Skeletal muscle tissue (tissue), 4 donors: Measurements from ENCODE around the gene TACR1. TPM values are rescaled to one million over a fixed set of nuclear protein-coding genes. Genes with fewer than 3 reads are reported as not detected.
A peak's percentile ranks its signal among the peaks of the same experiment; 100 is the strongest.
"Not testable (repeated sequence)": the region's sequence is repeated elsewhere in the genome, so short reads cannot be mapped to it uniquely, and the experiment has no call there.

Experiments used
- H3K27ac ChIP-seq: one replicate; pipeline ENCODE4 v1.7.0; 2013; ENCODE audit warnings: mild to moderate bottlenecking, low read depth, low read length, inconsistent platforms
- H3K27me3 ChIP-seq, 3 donors: one replicate each; pipeline ENCODE4 v1.7.0; 2013; ENCODE audit warnings: low read length in 3 of 3; ENCODE audit not compliant: control insufficient read depth in 3 of 3, insufficient read depth in 3 of 3
- H3K36me3 ChIP-seq, 3 donors: one replicate each; pipeline ENCODE4 v1.7.0; 2013; ENCODE audit warnings: low read length in 3 of 3; ENCODE audit not compliant: control insufficient read depth in 3 of 3, insufficient read depth in 3 of 3
- H3K4me1 ChIP-seq, 3 donors: one replicate each; pipeline ENCODE4 v1.7.0; 2013; ENCODE audit warnings: low read length in 3 of 3, mild to moderate bottlenecking in 3 of 3; ENCODE audit not compliant: control insufficient read depth in 3 of 3, insufficient read depth in 3 of 3
- H3K4me3 ChIP-seq, 3 donors: one replicate each; pipeline ENCODE4 v1.7.0; 2013; ENCODE audit warnings: low read length in 3 of 3
- H3K9ac ChIP-seq, 3 donors: one replicate each; pipeline ENCODE4 v1.7.0; 2013; ENCODE audit warnings: low read length in 3 of 3, mild to moderate bottlenecking in 3 of 3, moderate library complexity in 2 of 3, low read depth in 1 of 3
- H3K9me3 ChIP-seq, 3 donors: one replicate each; pipeline ENCODE4 v1.7.0; 2013; ENCODE audit warnings: low read length in 3 of 3; ENCODE audit not compliant: control insufficient read depth in 3 of 3
- total RNA-seq: library from RNA; depleted of rRNA; stranded (reverse); fragments of >200 nt; gene quantifications from one replicate; pipeline ENCODE4 v1.2.3, GENCODE V29; 2014
- donor health status: Osteomylitis.

TACR1 gene
- total RNA-seq, 1 donor from 2014 or later: under 0.01 TPM

GRCh38 chr2:75057150-75057549 lies 142.2 kb downstream of the TACR1 start:
- not testable (repeated sequence) for H3K27me3 ChIP-seq, H3K9me3 ChIP-seq, H3K4me1 ChIP-seq, H3K36me3 ChIP-seq, H3K4me3 ChIP-seq, H3K27ac ChIP-seq, H3K9ac ChIP-seq

GRCh38 chr2:75055820-75056675 lies 143.3 kb downstream of the TACR1 start:
- H3K9ac ChIP-seq: no peak overlapping the region
- no peaks in the 10 kb centered on the region for H3K36me3 ChIP-seq
- no peak overlapping the region for H3K4me3 ChIP-seq
- H3K4me1 ChIP-seq: no peaks in the 10 kb centered on the region
- H3K9me3 ChIP-seq: no peaks in the 10 kb centered on the region
- no peaks in the 10 kb centered on the region for H3K27me3 ChIP-seq
- H3K27ac ChIP-seq: peak overlapping the region; percentile 70

GRCh38 chr2:75055142-75055819 lies 144.0 kb downstream of the TACR1 start:
- Histone ChIP-seq H3K27ac (peak overlapping the region; percentile 48), H3K9me3 (no peaks in the 10 kb centered on the region), H3K9ac (no peak overlapping the region), H3K27me3 (no peaks in the 10 kb centered on the region), H3K4me1 (no peaks in the 10 kb centered on the region), H3K36me3 (peaks cover 0 to 2% (median 0%) of the 10 kb centered on the region in 3 donors), H3K4me3 (no peak overlapping the region)

- no peak overlapping the region for H3K9ac ChIP-seq
These were observed 145.0 kb downstream of the TACR1 start for GRCh38 chr2:75054296-75054695.

DNA sequence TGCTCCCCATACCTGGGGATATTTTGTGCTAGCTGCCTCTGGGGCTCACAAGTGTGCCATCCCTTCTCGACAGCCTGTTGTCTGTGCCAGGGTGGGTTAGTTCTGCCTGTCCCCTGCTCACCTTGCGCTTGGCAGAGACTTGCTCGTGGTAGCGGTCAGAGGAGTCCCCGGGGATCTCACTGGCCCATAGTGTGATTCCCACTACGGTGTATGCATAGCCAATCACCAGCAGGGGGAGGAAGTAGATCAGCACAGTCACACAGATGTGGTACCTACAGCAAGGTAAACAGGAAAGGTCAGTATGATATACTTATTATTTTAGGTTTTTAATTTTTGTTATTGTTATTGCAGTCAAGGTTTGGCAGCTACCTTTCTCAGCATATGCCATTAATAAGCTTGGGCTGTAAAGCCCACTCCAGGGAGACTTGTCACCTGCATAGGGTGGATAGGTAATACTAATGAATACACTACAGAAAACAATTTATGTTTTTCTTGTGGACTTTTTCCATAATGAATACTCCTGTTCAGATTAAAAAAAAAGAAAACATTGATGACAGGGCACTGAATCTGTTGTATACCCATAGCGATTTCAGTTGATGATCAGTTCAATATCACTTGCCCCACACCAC lies 145.7 kb downstream of the TACR1 start:
- Histone ChIP-seq H3K4me1 (peaks cover 0 to 4% (median 0%) of the 10 kb centered on the region in 3 donors), H3K27me3 (no peaks in the 10 kb centered on the region), H3K36me3 (peaks cover 0 to 2% (median 0%) of the 10 kb centered on the region in 3 donors), H3K27ac (no peak overlapping the region), H3K4me3 (no peak overlapping the region), H3K9ac (no peak overlapping the region), H3K9me3 (no peaks in the 10 kb centered on the region)

More at GRCh38 chr2:75054296-75054695, 145.0 kb downstream of the TACR1 start:
- Histone ChIP-seq H3K4me3 (no peak overlapping the region), H3K36me3 (peaks cover 0 to 2% (median 0%) of the 10 kb centered on the region in 3 donors), H3K4me1 (no peaks in the 10 kb centered on the region), H3K27ac (no peak overlapping the region), H3K27me3 (no peaks in the 10 kb centered on the region), H3K9me3 (no peaks in the 10 kb centered on the region)

DNA sequence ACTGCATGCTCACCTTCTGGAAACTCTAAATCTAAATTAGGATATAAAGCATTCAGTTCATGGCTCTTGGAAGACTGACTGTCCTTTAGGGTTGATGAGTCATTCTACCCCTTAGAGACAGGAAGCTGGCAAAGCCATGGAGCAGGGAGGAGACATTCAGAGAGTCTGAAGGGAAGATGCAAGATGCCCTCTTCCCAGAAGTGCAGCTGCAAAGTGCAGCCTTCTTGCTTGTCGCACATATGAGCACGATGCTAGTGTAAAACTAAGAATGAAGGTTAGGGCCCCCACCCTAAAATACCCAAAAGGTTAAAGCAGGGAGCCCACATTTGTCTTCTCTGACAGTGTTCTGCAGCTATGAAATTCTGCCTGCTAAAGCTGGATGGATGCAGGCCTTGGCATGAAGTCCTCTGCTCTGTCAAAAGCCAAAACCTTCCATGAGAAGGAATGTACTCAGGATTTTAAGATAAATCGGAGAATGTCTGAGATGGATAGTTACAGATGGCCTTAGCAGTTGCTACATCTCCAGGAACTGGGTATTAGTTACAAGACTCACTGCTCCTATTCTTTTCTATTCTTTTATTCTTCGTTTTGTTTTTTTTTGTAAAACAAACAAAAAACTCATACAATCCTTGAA lies 151.2 kb downstream of the TACR1 start:
- Histone ChIP-seq H3K4me1 (peaks cover 9 to 20% (median 12%) of the 10 kb centered on the region in 3 donors), H3K9ac (no peak overlapping the region), H3K27me3 (no peaks in the 10 kb centered on the region), H3K4me3 (no peak overlapping the region), H3K27ac (no peak overlapping the region), H3K9me3 (no peaks in the 10 kb centered on the region), H3K36me3 (peaks cover 0 to 2% (median 0%) of the 10 kb centered on the region in 3 donors)

- H3K4me1 ChIP-seq: peaks cover 13 to 22% (median 14%) of the 10 kb centered on the region in 3 donors
- H3K4me3 ChIP-seq: no peak overlapping the region
- peaks cover 0 to 2% (median 0%) of the 10 kb centered on the region in 3 donors for H3K36me3 ChIP-seq
- H3K27ac ChIP-seq: no peak overlapping the region
- H3K9me3 ChIP-seq: no peaks in the 10 kb centered on the region
- no peak overlapping the region for H3K9ac ChIP-seq
- no peaks in the 10 kb centered on the region for H3K27me3 ChIP-seq
These were observed 151.9 kb downstream of the TACR1 start for GRCh38 chr2:75047189-75047991.

DNA sequence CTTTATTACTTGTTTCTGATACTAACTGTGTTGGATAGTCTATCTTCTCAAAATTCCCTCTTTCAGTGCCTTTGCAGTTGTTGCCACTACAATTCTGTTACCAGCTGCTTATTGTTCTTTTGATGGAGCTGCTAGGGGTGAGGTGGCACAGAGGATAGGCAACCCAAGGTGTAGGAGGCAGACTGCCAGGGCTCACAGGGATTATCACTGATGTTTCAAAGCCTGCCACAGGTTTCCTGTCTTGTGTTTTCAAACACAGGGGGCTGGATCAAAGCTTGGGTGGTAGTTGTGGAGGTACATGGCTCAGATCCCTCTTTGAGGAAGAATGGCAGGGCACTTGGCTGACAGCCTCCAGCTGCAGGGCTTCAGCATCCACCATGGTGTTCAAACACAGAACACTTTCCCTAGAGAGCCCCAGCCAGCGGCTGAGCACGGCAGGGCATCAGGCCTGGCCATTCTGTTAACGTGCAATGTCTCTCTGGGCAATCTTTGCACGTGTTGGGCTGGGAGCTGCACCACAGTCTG lies 153.7 kb downstream of the TACR1 start:
- Histone ChIP-seq H3K9me3 (no peaks in the 10 kb centered on the region), H3K27me3 (no peaks in the 10 kb centered on the region), H3K9ac (no peak overlapping the region)

DNA sequence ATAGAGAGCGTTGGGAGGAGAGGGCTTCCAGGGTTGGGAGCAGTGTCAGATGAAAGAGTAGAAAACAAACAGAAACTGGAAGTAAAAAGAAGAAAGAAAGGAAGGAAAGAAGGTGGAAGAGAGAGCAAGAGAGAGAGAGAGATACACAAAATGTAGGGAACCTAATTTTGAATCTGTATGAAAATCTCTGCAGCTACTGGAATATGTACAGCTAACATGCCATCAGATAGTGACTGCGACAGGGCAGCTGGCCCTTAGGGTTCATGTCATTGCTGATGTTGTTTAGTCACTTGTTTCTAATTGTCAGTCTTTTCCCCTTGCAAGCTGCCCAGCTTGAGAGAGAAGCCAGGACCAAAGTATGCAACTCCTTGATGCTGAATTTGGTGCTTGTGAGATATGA lies 155.0 kb downstream of the TACR1 start:
- Histone ChIP-seq H3K27me3 (no peaks in the 10 kb centered on the region), H3K27ac (no peak overlapping the region), H3K9ac (no peak overlapping the region), H3K4me3 (no peak overlapping the region), H3K4me1 (peaks cover 18 to 28% (median 18%) of the 10 kb centered on the region in 3 donors), H3K9me3 (no peaks in the 10 kb centered on the region), H3K36me3 (no peaks in the 10 kb centered on the region)

More for the DNA sequence above, 153.7 kb downstream of the TACR1 start:
- no peak overlapping the region for H3K4me3 ChIP-seq
- H3K27ac ChIP-seq: no peak overlapping the region
- peaks cover 18 to 28% (median 18%) of the 10 kb centered on the region in 3 donors for H3K4me1 ChIP-seq
- H3K36me3 ChIP-seq: peaks cover 0 to 1% (median 0%) of the 10 kb centered on the region in 3 donors
